8988T (cell line): Measurements from ENCODE around the gene ESCO1.
"Not testable (repeated sequence)": the region's sequence is repeated elsewhere in the genome, so short reads cannot be mapped to it uniquely, and the experiment has no call there.

Experiments used
- DNase-seq: peaks from one replicate; pipeline ENCODE4 v3.0.0; 2011

Gene ESCO1

DNA sequence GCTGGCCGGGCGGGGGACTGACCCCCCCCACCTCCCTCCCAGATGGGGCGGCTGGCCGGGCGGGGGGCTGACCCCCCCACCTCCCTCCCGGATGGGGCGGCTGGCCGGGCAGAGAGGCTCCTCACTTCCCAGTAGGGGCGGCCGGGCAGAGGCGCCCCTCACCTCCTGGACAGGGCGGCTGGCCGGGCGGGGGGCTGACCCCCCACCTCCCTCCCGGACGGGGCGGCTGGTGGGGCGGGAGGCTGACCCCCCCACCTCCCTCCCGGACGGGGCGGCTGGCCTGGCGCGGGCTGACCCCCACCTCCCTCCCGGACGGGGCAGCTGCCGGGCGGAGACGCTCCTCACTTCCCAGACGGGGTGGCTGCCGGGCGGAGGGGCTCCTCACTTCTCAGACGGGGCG lies 8.1 kb downstream of the ESCO1 start:
- not testable (repeated sequence) for DNase-seq

GRCh38 chr18:21584391-21584790 lies 16.1 kb downstream of the ESCO1 start:
- DNase-seq: no peak

DNA sequence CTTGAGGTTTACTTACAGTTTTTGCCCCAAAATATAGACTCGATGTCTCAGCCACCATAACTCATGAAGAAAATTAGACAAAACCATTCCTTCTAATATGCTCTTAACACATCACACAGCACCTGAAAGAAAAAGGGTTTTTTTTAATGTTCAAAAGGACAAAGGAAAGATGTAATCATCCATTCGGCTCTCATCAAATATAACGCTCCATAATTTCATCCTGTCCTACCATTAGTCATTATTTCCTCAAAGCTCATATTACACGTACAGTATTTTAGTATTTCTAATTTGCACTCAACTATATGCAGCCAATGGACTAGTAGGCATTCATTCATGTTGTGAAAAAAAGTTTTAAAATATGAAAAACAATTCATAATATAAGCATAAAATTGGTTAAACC lies 24.8 kb downstream of the ESCO1 start:
- no peak for DNase-seq

GRCh38 chr18:21571772-21572171 lies 28.7 kb downstream of the ESCO1 start:
- no peak for DNase-seq

- no peak for DNase-seq
Measured at GRCh38 chr18:21559195-21559594, 41.3 kb downstream of the ESCO1 start.

GRCh38 chr18:21557607-21558253 lies 42.8 kb downstream of the ESCO1 start:
- DNase-seq: no peak

- no peak for DNase-seq
Measured at GRCh38 chr18:21550510-21550970, 50.0 kb downstream of the ESCO1 start.

DNA sequence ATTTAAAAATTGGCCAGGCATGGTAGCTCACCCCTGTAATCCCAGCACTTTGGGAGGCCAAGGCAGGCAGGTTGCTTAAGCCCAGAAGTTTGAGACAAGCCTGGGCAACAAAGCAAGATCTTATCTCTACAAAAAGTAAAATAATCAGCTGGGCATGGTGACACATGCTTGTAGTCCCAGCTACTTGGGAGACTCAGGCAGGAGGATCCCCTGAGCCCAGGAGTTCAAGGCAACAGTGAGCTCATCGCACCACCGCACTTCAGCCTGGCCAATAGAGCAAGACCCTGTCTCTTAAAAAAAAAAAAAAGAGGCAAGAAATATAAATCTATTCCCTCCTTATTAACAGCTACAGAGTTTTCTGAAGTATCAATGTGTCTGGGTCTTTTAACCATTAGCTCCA lies 51.9 kb downstream of the ESCO1 start:
- no peak for DNase-seq

GRCh38 chr18:21546423-21546822 lies 54.1 kb downstream of the ESCO1 start:
- no peak for DNase-seq

GRCh38 chr18:21538230-21538629 lies 62.3 kb downstream of the ESCO1 start:
- DNase-seq: no peak

- DNase-seq: no peak
Measured at GRCh38 chr18:21534327-21534726, 66.2 kb downstream of the ESCO1 start.

DNA sequence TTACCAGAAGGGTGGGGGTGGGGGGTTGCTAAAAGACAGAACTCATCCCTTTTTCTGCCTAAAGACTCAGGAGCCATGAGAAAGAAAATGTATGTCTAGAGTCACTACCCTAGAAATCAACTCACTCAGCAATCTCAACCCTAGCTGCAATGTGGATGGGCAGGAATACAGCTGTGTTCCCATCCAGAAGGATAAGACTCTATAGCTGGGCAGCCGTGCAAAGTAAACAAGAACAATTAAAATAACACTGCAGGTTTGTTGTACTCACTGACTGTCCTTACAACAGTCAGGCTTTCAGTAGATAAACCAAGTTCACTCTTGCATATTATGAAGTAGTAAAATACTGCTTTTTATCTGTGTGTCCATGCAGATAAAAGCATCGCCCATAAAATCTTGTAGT lies 74.0 kb downstream of the ESCO1 start:
- DNase-seq: no peak

DNA sequence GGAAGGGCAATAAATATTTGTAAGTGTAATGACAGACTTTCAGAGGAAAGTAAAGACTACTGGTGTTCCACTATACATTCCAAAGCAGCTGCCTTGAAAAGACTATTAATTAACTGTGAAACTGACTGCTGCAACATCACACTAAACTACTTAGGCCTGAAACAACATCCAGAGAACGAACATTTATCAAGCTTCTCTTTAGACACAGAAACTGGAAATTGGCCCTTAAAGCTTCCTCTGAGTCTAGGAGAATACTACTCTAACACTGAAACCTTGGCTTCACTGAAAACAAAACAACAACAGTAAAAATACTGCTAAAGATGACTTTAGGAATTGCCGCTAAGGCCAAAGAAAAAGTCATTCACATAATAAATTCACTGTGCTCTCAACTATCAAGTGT lies 74.6 kb downstream of the ESCO1 start:
- no peak for DNase-seq

DNA sequence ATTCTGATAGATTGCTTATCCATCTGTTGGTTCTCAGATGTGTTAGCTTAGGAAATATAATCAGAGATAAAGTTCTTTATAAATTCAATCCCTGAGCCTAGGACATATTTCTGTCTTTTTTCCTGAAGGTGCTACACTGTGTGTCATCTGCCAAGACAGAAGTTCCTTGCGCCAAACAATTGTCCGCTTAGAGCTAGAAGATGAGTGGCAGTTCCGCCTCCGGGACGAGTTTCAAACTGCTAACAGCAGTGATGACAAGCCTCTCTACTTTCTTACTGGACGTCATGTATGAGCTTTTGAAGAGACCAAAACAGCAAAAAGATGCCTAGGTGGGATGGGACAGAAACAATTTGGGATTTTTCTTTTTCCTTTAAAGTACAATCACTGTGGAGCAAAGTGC lies 78.0 kb downstream of the ESCO1 start:
- DNase-seq: no peak

DNA sequence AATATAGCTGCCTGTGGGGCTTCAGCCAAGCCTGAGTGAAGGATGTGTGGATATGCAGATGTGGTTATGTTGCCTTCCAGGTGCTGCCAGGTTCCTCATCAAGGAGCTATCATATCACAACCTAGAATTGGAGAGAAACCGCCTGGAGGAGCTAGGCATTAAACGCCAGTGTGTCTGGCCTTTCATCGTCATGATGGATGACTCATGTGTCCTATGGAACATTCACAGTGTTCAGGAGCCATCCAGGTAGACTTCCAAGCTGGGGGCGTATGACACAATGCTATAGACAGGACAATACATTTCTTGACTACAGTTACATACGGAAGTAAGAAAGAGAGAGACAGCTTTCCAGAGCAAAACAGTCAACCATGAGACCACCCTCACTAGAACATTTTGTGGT lies 86.8 kb downstream of the ESCO1 start:
- no peak for DNase-seq

GRCh38 chr18:21513292-21513691 lies 87.2 kb downstream of the ESCO1 start:
- no peak for DNase-seq

- no peak for DNase-seq
Measured at GRCh38 chr18:21509062-21509461, 91.4 kb downstream of the ESCO1 start.

DNA sequence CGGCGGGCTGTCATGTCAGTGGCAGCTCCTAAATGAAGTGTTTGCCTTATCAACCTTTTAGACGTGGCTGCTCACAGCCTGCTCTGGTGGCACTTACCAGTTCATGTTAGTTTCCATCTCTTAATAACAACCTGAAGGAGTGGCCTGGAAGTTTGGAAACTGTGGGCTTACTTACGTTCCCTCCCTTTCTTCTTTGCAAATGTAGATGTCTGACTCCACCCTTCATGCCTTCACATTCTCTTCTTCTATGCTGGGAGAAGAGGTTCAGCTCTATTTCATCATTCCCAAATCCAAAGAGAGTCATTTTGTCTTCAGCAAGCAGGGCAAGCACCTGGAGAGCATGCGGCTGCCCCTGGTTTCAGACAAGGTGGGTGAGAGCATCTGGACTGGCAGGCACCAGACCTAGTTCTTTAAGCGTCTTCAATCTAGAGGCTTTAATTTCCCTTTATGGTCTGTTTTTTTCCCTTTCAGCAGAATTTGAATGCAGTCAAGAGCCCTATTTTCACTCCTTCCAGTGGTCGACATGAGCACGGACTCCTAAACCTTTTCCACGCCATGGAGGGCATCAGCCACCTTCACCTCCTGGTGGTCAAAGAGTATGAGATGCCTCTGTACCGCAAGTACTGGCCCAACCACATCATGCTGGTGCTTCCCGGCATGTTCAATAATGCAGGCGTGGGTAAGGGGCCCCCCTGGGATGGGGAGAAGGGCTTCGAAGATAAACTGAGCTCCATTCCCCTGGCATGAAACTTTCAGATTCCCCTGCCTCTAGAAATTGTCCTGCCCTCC lies 92.4 kb downstream of the ESCO1 start:
- DNase-seq: no peak

DNA sequence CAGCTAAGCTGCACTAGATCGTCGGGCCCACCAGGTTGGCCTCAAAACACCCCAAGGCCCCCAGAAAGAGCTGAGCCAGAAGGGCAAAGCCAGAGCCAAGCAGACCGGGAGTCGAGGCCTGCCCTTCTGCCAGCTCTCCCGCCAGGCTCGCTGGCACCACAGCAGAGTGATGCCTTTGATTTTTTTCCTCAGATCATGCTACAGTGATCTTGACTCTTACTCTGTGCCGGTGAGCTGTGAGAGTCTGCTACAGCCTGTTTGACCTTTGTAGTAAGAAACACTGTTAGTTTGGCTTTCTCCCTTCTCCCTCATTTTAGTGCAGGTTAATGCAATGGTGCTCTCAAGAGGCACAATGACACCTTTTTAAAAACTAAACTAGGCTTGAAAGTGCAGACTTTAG lies 97.8 kb downstream of the ESCO1 start:
- no peak for DNase-seq

- DNase-seq: no peak
Measured at GRCh38 chr18:21499997-21500396, 100.5 kb downstream of the ESCO1 start.

DNA sequence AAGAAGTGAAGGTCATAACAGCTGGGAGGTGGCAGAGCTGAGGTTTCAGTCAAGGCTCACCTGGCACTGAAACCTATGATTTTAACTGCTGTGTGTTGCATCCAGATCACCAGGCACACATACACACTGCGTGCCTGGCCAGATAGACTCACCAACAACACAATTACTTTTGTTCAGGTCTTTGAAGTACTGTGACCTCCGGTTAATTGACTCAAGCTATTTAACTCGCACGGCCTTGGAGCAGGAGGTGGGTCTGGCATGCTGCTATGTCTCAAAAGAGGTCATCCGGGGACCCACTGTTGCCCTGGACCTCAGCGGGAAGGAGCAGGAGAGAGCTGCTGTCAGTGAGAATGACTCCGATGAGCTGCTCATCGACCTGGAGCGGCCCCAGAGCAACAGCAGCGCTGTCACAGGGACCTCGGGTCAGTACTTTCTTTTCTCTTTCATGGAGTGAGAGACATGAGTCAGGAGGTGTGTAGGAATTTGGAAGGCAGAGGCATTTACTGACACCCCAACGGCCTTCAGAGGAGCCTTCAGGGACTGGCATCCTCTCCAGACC lies 104.1 kb downstream of the ESCO1 start:
- no peak for DNase-seq

DNA sequence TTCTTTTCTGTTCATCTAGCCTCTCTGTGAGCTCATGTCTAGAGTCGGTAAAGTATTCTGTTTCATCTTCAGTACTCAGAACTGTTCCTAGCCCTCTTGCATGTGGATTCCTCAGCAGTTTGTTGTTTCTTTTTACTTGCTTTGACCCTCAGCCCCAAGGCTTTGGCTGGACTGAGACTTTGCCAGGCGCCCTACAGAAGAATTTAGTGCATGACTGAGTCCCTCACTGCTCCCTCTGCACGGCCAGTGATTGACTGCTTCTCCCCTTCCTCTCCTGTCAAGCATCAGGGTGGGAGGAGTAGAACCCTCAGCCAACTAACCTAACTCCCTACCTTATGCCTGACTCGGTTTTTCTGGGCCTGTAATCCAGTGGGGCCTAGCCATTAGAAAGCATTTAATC lies 109.8 kb downstream of the ESCO1 start:
- DNase-seq: no peak

GRCh38 chr18:21489919-21490495 lies 110.5 kb downstream of the ESCO1 start:
- no peak for DNase-seq
